H9 (cell line): ENCODE data around the gene FBLN2. TPM values are rescaled to one million over a fixed set of nuclear protein-coding genes. Genes with fewer than 3 reads are reported as not detected.

Source experiments
- DNase-seq: peaks from one replicate; pipeline ENCODE4 v3.0.0-alpha.2; 2017
- H2AFZ ChIP-seq: one replicate; pipeline ENCODE4 v1.6.1; 2013; ENCODE audit warnings: mild to moderate bottlenecking, low read length, control low read depth, moderate library complexity
- H2AK5ac ChIP-seq: 2 replicates; pipeline ENCODE4 v1.6.1; 2013; ENCODE audit warnings: low read length, control low read depth, mixed read lengths; ENCODE audit not compliant: insufficient read length
- H2BK120ac ChIP-seq: one replicate; pipeline ENCODE4 v1.6.1; 2013; ENCODE audit warnings: low read depth, mild to moderate bottlenecking, low read length, control low read depth, inconsistent platforms; ENCODE audit not compliant: poor library complexity, severe bottlenecking
- H2BK12ac ChIP-seq: 2 replicates; pipeline ENCODE4 v1.6.1; 2013; ENCODE audit warnings: low read length, control low read depth, mixed read lengths, low read depth; ENCODE audit not compliant: insufficient read length
- H2BK15ac ChIP-seq: 2 replicates; pipeline ENCODE4 v1.6.1; 2013; ENCODE audit warnings: low read depth, low read length, control low read depth
- H2BK20ac ChIP-seq: one replicate; pipeline ENCODE4 v1.6.1; 2013; ENCODE audit warnings: low read depth, mild to moderate bottlenecking, low read length, control low read depth, inconsistent platforms; ENCODE audit not compliant: poor library complexity, severe bottlenecking
- H2BK5ac ChIP-seq: 2 replicates; pipeline ENCODE4 v1.6.1; 2013; ENCODE audit warnings: low read length, control low read depth, mixed read lengths; ENCODE audit not compliant: insufficient read length
- H3K14ac ChIP-seq: 2 replicates; pipeline ENCODE4 v1.6.1; 2013; ENCODE audit warnings: low read length, control low read depth; ENCODE audit not compliant: insufficient read depth
- H3K18ac ChIP-seq: 2 replicates; pipeline ENCODE4 v1.6.1; 2013; ENCODE audit warnings: low read depth, mild to moderate bottlenecking, mixed read lengths, low read length, control low read depth; ENCODE audit not compliant: insufficient read length
- H3K23ac ChIP-seq: 2 replicates; pipeline ENCODE4 v1.6.1; 2013; ENCODE audit warnings: low read length, control low read depth, mixed read lengths, low read depth; ENCODE audit not compliant: insufficient read length
- H3K23me2 ChIP-seq: 2 replicates; pipeline ENCODE4 v1.6.1; 2013; ENCODE audit warnings: low read depth, mild to moderate bottlenecking, mixed read lengths, low read length, control low read depth; ENCODE audit not compliant: insufficient read length, poor library complexity, severe bottlenecking
- H3K27ac ChIP-seq: 2 replicates; pipeline ENCODE4 v1.5.1; 2013; ENCODE audit warnings: low read length, control low read depth, mixed read lengths, low read depth; ENCODE audit not compliant: insufficient read length
- H3K27me3 ChIP-seq: 2 replicates; pipeline ENCODE4 v1.6.1; 2013; ENCODE audit warnings: low read length, control low read depth, inconsistent platforms; ENCODE audit not compliant: insufficient read depth
- H3K4ac ChIP-seq: 2 replicates; pipeline ENCODE4 v1.6.1; 2013; ENCODE audit warnings: low read depth, mild to moderate bottlenecking, control low read depth, inconsistent platforms, low read length, moderate library complexity
- H3K4me1 ChIP-seq: 2 replicates; pipeline ENCODE4 v1.6.1; 2013; ENCODE audit warnings: low read length, control low read depth, inconsistent platforms; ENCODE audit not compliant: insufficient read depth
- H3K4me2 ChIP-seq: 2 replicates; pipeline ENCODE4 v1.6.1; 2013; ENCODE audit warnings: low read length, control low read depth, mixed read lengths; ENCODE audit not compliant: insufficient read length, insufficient read depth
- H3K56ac ChIP-seq: 2 replicates; pipeline ENCODE4 v1.6.1; 2013; ENCODE audit warnings: low read depth, mild to moderate bottlenecking, mixed read lengths, low read length, control low read depth; ENCODE audit not compliant: insufficient read length
- H3K79me1 ChIP-seq: 2 replicates; pipeline ENCODE4 v1.6.1; 2013; ENCODE audit warnings: low read depth, mild to moderate bottlenecking, moderate library complexity, low read length, control low read depth, inconsistent platforms; ENCODE audit not compliant: insufficient read depth, poor library complexity, severe bottlenecking
- H3K79me2 ChIP-seq: 2 replicates; pipeline ENCODE4 v1.6.1; 2013; ENCODE audit warnings: low read length, control low read depth, inconsistent platforms; ENCODE audit not compliant: insufficient read depth
- H3K9ac ChIP-seq: 2 replicates; pipeline ENCODE4 v1.6.1; 2013; ENCODE audit warnings: low read length, control low read depth, mixed read lengths; ENCODE audit not compliant: insufficient read length; ENCODE audit errors: extremely low read depth
- H3K9me3 ChIP-seq: one replicate; pipeline ENCODE4 v1.6.1; 2013; ENCODE audit warnings: low read depth, low read length, inconsistent platforms; ENCODE audit not compliant: control insufficient read depth
- H3T11ph ChIP-seq: one replicate; pipeline ENCODE4 v1.6.1; 2013; ENCODE audit warnings: mild to moderate bottlenecking, low read length, control low read depth, inconsistent platforms
- H4K20me1 ChIP-seq: one replicate; pipeline ENCODE4 v1.6.1; 2013; ENCODE audit not compliant: control insufficient read depth, insufficient read length, insufficient read depth
- H4K5ac ChIP-seq: 2 replicates; pipeline ENCODE4 v1.6.1; 2013; ENCODE audit warnings: low read depth, mild to moderate bottlenecking, mixed read lengths, low read length, control low read depth; ENCODE audit not compliant: insufficient read length
- H4K8ac ChIP-seq: replicated peaks from 2 replicates; pipeline ENCODE4 v1.6.1; 2013; ENCODE audit warnings: low read length, control low read depth, mixed read lengths, low read depth; ENCODE audit not compliant: insufficient read length
- H4K91ac ChIP-seq: 2 replicates; pipeline ENCODE4 v1.6.1; 2013; ENCODE audit warnings: low read depth, mild to moderate bottlenecking, moderate library complexity, mixed read lengths, low read length, control low read depth; ENCODE audit not compliant: insufficient read length
- H3K27ac Mint-ChIP-seq, 3 experiments: 2 replicates in 2 of 3; 3 replicates in 1 of 3; pipeline ENCODE4 v1.8.0; 2020 to 2021; ENCODE audit warnings: mixed read lengths in 3 of 3, mild to moderate bottlenecking in 1 of 3, moderate library complexity in 1 of 3
- H3K27me3 Mint-ChIP-seq: 2 replicates; pipeline ENCODE4 v1.8.0; 2021; ENCODE audit warnings: low read depth, mild to moderate bottlenecking, moderate library complexity, mixed read lengths
- H3K36me3 Mint-ChIP-seq, 3 experiments: 2 replicates in 2 of 3; 3 replicates in 1 of 3; pipeline ENCODE4 v1.8.0; 2020 to 2021; ENCODE audit warnings: low read depth in 3 of 3, mixed read lengths in 3 of 3; ENCODE audit not compliant: insufficient read depth in 1 of 3
- H3K4me1 Mint-ChIP-seq, 2 experiments: 2 replicates each; pipeline ENCODE4 v1.8.0; 2020; ENCODE audit warnings: mixed read lengths in 2 of 2
- H3K4me3 Mint-ChIP-seq, 2 experiments: 2 replicates in 1 of 2; 3 replicates in 1 of 2; pipeline ENCODE4 v1.8.0; 2020 to 2021; ENCODE audit warnings: mild to moderate bottlenecking in 2 of 2, mixed read lengths in 2 of 2, moderate library complexity in 1 of 2
- H3K9me3 Mint-ChIP-seq, 2 experiments: 2 replicates in 1 of 2; 3 replicates in 1 of 2; pipeline ENCODE4 v1.8.0; 2020; ENCODE audit warnings: mild to moderate bottlenecking in 2 of 2, mixed read lengths in 2 of 2, moderate library complexity in 1 of 2
- CTCF ChIP-seq: fragments of 200-600 bp; sonication (generic); conservative IDR thresholded peaks from 3 replicates; pipeline ENCODE4 v1.8.0; 2021; ENCODE audit warnings: antibody characterized with exemption, mild to moderate bottlenecking
- WGBS: extraction: QIAGEN DNeasy Blood & Tissue Kit; methylation state at CpG from one replicate; pipeline ENCODE4 v1.1.7; 2013; ENCODE audit warnings: missing lambda C conversion rate, low lambda C conversion rate, mixed read lengths; ENCODE audit not compliant: insufficient read length; ENCODE audit errors: extremely low coverage; 5-methylcytosine and 5-hydroxymethylcytosine counted together
- total RNA-seq: library from RNA; stranded (reverse); gene quantifications from 2 replicates; pipeline ENCODE4 v1.2.1, GENCODE V29; 2021

FBLN2 gene
- total RNA-seq, 1 experiment from 2014 or later = 11.8 TPM

- H3K14ac ChIP-seq = no peak overlapping the region
- H2BK20ac ChIP-seq = no peak overlapping the region
- H3K79me2 ChIP-seq = no peaks in the 10 kb centered on the region
- H3K27me3 Mint-ChIP-seq = peaks cover 2% of the 10 kb centered on the region
- no peak overlapping the region for H3K27ac ChIP-seq
- H3K9me3 Mint-ChIP-seq = no peaks in the 10 kb centered on the region
- H3K18ac ChIP-seq = no peak overlapping the region
- H3K36me3 Mint-ChIP-seq = no peaks in the 10 kb centered on the region
- no peak overlapping the region for H3K9ac ChIP-seq
- H3K9me3 ChIP-seq = no peaks in the 10 kb centered on the region
- no peak overlapping the region for H4K91ac ChIP-seq
- no peak overlapping the region for H3T11ph ChIP-seq
- H3K27ac Mint-ChIP-seq = no peak overlapping the region
- H3K4me3 Mint-ChIP-seq = no peak overlapping the region
- no peaks in the 10 kb centered on the region for H3K79me1 ChIP-seq
- H2AFZ ChIP-seq = no peak overlapping the region
- H4K20me1 ChIP-seq = no peaks in the 10 kb centered on the region
- no peaks in the 10 kb centered on the region for H3K23me2 ChIP-seq
- DNase-seq = no peak
- no CpG with 5 or more reads among the region's 5 CpGs for WGBS
- no peaks in the 10 kb centered on the region for H3K27me3 ChIP-seq
- no peak overlapping the region for H2AK5ac ChIP-seq
- H2BK5ac ChIP-seq = no peak overlapping the region
- no peak overlapping the region for H3K4ac ChIP-seq
- H2BK15ac ChIP-seq = no peak overlapping the region
- no peak overlapping the region for H3K23ac ChIP-seq
- no peaks in the 10 kb centered on the region for H3K4me1 ChIP-seq
- peaks cover 13 to 15% of the 10 kb centered on the region in 2 experiments for H3K4me1 Mint-ChIP-seq
- H2BK12ac ChIP-seq = no peak overlapping the region
- no peak overlapping the region for H4K5ac ChIP-seq
- no peak overlapping the region for H3K4me2 ChIP-seq
- H3K56ac ChIP-seq = no peak overlapping the region
- no peak overlapping the region for H2BK120ac ChIP-seq
- no peak for TF ChIP-seq CTCF
- no peak overlapping the region for H4K8ac ChIP-seq
These were observed 15.0 kb downstream of the FBLN2 start for GRCh38 chr3:13563911-13564310.
